Measurements from ENCODE around the gene GNAO1. TPM values are rescaled to one million over a fixed set of nuclear protein-coding genes. Genes with fewer than 3 reads are reported as not detected.

GNAO1 gene
- total and polyA plus RNA-seq, 9 of the 15 experiments (the other 6 are each of a cell fraction or from before 2014, with no cell fraction given), result 0.07 to 0.42 (median 0.08) TPM; not detected in 5

DNA sequence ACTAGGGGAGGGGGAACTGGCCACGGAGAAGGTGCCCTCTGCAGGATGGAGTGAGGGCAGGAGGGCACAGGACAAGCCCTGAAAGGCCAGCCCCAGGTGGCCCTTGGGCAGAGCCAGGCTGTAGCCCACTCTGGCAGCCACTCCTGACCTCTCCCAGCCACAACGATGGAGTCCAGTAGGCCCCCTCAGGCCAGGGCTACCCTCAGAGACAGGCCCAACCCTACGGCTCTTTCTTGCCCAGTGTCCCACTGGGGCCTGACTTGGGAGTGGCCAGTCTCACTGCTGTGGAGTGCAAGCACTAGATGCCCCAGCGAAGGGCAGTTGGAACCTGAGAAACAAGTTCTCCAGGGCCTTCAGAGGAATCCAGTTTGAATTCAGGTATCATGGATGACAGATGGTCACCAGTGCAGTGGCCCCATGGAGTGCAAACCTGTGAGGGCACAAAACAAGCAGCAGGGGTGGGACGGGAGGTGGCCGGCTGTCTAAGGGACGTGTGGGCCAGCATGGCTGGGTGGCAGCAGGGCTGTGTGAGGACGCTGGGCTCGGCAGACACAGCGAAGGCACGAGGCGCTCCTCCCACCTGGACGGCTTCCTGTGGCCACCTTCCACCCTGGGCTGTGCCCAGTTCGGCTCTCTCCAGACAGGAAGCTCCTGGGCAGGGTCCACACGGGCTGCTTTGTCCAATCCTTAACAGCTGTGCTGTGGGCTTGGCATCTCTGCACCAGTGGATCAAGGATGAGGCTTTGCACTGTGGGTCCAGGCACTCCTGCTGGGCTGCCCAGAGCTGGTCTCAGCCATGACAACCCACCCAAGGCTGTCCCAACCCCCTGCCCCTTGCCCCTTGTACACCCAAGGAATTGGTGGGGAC, 162.0 kb downstream of the GNAO1 start:
- no peak for FAIRE-seq
- Histone ChIP-seq H3K27me3 (ENCODE audit: control insufficient read depth in 2 of 2, insufficient read depth in 2 of 2, low read length in 2 of 2) (peaks cover 17 to 44% of the 10 kb centered on the region in 2 experiments; a peak in 4 of 5 replicates), H3K9me1 (ENCODE audit: control insufficient read depth, insufficient read depth, low read length) (no peaks in the 10 kb centered on the region), H3K4me1 (replicated peaks in 1 of 2; ENCODE audit: control insufficient read depth in 2 of 2, insufficient read depth in 2 of 2, low read length in 2 of 2) (peaks cover 11 to 34% of the 10 kb centered on the region in 2 experiments), H3K4me3 (no peak overlapping the region), H2AFZ (ENCODE audit: low read depth, low read length) (no peak overlapping the region), H3K9me3 (replicated peaks; ENCODE audit: control insufficient read depth, insufficient read depth, low read depth, low read length) (no peaks in the 10 kb centered on the region), H3K9ac (ENCODE audit: insufficient read depth in 1 of 2, low read depth in 2 of 2, low read length in 2 of 2) (no peak overlapping the region), H4K20me1 (replicated peaks; ENCODE audit: control insufficient read depth, insufficient read depth, low read length) (peaks cover 19% of the 10 kb centered on the region), H3K36me3 (ENCODE audit: control insufficient read depth, insufficient read depth, low read length) (no peaks in the 10 kb centered on the region), H3K79me2 (ENCODE audit: control insufficient read depth, insufficient read depth, low read length) (no peaks in the 10 kb centered on the region), H3K4me2 (ENCODE audit: insufficient read depth, low read length) (no peak overlapping the region), H3K27ac (ENCODE audit: extremely low read depth, low read depth, low read length) (no peak overlapping the region)
- POLR2A ChIA-PET, result no interaction called here
- in situ Hi-C loops (cut with MboI), result no loop called here
- ATAC-seq, result no peak
- intact Hi-C loops (cut with micrococcal nuclease), result loop anchor here (10.0 kb wide), 1 partner anchor 162 kb away; no protein-coding TSS in a partner anchor
- no peak for DNase-seq (ENCODE audit: extremely low read depth in 1 of 4, low spot score in 3 of 4)
- BruUV-seq (replicated peaks), result no TSS peak
- 16% methylated on average over 12 of the region's 15 CpGs for WGBS (ENCODE audit: insufficient coverage, low coverage, missing lambda C conversion rate)
- CTCF ChIA-PET (ENCODE audit: low intra/inter-chr PET ratio), result no interaction called here
- TF ChIP-seq GABPA (tag; conservative IDR thresholded peaks at IDR 0.05; ENCODE audit: low read depth) (no peak), MYNN (IDR thresholded peaks at IDR 0.05) (no peak), MYNN (CRISPR knock-in tag; IDR thresholded peaks at IDR 0.05) (no peak), RCOR1 (IDR thresholded peaks at IDR 0.05; ENCODE audit: borderline replicate concordance in 1 of 2, low read depth in 2 of 2, low read length in 2 of 2) (no peak), FOXA1 (IDR thresholded peaks at IDR 0.05; ENCODE audit: borderline replicate concordance) (no peak), SIN3B (IDR thresholded peaks at IDR 0.05; ENCODE audit: low read depth) (no peak), SOX6 (IDR thresholded peaks at IDR 0.05) (no peak), PURB (CRISPR knock-in tag; IDR thresholded peaks at IDR 0.05; ENCODE audit: low read depth) (no peak), ZNF696 (CRISPR knock-in tag; conservative IDR thresholded peaks at IDR 0.05) (no peak), EP300 (IDR thresholded peaks at IDR 0.05; ENCODE audit: low read length) (no peak), NFIC (IDR thresholded peaks at IDR 0.05) (no peak), NFRKB (IDR thresholded peaks at IDR 0.05; ENCODE audit: low read depth) (no peak)
- TF ChIP-seq, protein P1, sequence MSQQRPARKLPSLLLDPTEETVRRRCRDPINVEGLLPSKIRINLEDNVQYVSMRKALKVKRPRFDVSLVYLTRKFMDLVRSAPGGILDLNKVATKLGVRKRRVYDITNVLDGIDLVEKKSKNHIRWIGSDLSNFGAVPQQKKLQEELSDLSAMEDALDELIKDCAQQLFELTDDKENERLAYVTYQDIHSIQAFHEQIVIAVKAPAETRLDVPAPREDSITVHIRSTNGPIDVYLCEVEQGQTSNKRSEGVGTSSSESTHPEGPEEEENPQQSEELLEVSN (IDR thresholded peaks at IDR 0.05; ENCODE audit: borderline replicate concordance in 1 of 2, extremely low read depth in 1 of 2, insufficient read depth in 1 of 2, insufficient read length in 1 of 2, low read depth in 1 of 2, low read length in 1 of 2, poor library complexity in 1 of 2, severe bottlenecking in 1 of 2), result no peak
- TF ChIP-seq, protein P2, sequence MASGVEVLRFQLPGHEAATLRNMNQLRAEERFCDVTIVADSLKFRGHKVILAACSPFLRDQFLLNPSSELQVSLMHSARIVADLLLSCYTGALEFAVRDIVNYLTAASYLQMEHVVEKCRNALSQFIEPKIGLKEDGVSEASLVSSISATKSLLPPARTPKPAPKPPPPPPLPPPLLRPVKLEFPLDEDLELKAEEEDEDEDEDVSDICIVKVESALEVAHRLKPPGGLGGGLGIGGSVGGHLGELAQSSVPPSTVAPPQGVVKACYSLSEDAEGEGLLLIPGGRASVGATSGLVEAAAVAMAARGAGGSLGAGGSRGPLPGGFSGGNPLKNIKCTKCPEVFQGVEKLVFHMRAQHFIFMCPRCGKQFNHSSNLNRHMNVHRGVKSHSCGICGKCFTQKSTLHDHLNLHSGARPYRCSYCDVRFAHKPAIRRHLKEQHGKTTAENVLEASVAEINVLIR (CRISPR knock-in tag; IDR thresholded peaks at IDR 0.05), result no peak
- TF ChIP-seq, protein P3, sequence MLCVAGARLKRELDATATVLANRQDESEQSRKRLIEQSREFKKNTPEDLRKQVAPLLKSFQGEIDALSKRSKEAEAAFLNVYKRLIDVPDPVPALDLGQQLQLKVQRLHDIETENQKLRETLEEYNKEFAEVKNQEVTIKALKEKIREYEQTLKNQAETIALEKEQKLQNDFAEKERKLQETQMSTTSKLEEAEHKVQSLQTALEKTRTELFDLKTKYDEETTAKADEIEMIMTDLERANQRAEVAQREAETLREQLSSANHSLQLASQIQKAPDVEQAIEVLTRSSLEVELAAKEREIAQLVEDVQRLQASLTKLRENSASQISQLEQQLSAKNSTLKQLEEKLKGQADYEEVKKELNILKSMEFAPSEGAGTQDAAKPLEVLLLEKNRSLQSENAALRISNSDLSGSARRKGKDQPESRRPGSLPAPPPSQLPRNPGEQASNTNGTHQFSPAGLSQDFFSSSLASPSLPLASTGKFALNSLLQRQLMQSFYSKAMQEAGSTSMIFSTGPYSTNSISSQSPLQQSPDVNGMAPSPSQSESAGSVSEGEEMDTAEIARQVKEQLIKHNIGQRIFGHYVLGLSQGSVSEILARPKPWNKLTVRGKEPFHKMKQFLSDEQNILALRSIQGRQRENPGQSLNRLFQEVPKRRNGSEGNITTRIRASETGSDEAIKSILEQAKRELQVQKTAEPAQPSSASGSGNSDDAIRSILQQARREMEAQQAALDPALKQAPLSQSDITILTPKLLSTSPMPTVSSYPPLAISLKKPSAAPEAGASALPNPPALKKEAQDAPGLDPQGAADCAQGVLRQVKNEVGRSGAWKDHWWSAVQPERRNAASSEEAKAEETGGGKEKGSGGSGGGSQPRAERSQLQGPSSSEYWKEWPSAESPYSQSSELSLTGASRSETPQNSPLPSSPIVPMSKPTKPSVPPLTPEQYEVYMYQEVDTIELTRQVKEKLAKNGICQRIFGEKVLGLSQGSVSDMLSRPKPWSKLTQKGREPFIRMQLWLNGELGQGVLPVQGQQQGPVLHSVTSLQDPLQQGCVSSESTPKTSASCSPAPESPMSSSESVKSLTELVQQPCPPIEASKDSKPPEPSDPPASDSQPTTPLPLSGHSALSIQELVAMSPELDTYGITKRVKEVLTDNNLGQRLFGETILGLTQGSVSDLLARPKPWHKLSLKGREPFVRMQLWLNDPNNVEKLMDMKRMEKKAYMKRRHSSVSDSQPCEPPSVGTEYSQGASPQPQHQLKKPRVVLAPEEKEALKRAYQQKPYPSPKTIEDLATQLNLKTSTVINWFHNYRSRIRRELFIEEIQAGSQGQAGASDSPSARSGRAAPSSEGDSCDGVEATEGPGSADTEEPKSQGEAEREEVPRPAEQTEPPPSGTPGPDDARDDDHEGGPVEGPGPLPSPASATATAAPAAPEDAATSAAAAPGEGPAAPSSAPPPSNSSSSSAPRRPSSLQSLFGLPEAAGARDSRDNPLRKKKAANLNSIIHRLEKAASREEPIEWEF (CRISPR knock-in tag; IDR thresholded peaks at IDR 0.05), result no peak
